ENCODE results near the gene KCNQ1.

Gene KCNQ1

GRCh38 chr11:2844116-2844842 lies 399.5 kb downstream of the KCNQ1 start:
- no peak for DNase-seq (ENCODE audit: low read depth)

- no peak for DNase-seq (ENCODE audit: low read depth)
Measured at GRCh38 chr11:2844996-2845395, 400.2 kb downstream of the KCNQ1 start.

- DNase-seq (ENCODE audit: low read depth), result no peak
Measured at GRCh38 chr11:2846056-2846455, 401.2 kb downstream of the KCNQ1 start.

- no peak for DNase-seq (ENCODE audit: low read depth)
Measured at GRCh38 chr11:2846470-2846869, 401.7 kb downstream of the KCNQ1 start.

- no peak for DNase-seq (ENCODE audit: low read depth)
Measured at GRCh38 chr11:2847561-2847960, 402.8 kb downstream of the KCNQ1 start.

- DNase-seq (ENCODE audit: low read depth), result no peak
Measured at GRCh38 chr11:2848497-2848896, 403.7 kb downstream of the KCNQ1 start.

GRCh38 chr11:2849994-2850770 lies 405.4 kb downstream of the KCNQ1 start:
- no peak for DNase-seq (ENCODE audit: low read depth)

GRCh38 chr11:2853401-2853800 lies 408.6 kb downstream of the KCNQ1 start:
- DNase-seq (ENCODE audit: low read depth), result no peak

- DNase-seq (ENCODE audit: low read depth), result no peak
Measured at GRCh38 chr11:2853997-2854560, 409.3 kb downstream of the KCNQ1 start.

GRCh38 chr11:2855162-2855561 lies 410.4 kb downstream of the KCNQ1 start:
- DNase-seq (ENCODE audit: low read depth), result no peak

- no peak for DNase-seq (ENCODE audit: low read depth)
Measured at GRCh38 chr11:2857276-2857675, 412.5 kb downstream of the KCNQ1 start.

GRCh38 chr11:2857918-2858317 lies 413.1 kb downstream of the KCNQ1 start:
- DNase-seq (ENCODE audit: low read depth), result no peak

GRCh38 chr11:2858995-2859698 lies 414.3 kb downstream of the KCNQ1 start:
- no peak for DNase-seq (ENCODE audit: low read depth)

- no peak for DNase-seq (ENCODE audit: low read depth)
Measured at GRCh38 chr11:2859699-2860037, 414.9 kb downstream of the KCNQ1 start.

GRCh38 chr11:2860636-2861035 lies 415.8 kb downstream of the KCNQ1 start:
- no peak for DNase-seq (ENCODE audit: low read depth)

GRCh38 chr11:2862395-2863275 lies 417.8 kb downstream of the KCNQ1 start:
- no peak for DNase-seq (ENCODE audit: low read depth)

- no peak for DNase-seq (ENCODE audit: low read depth)
Measured at GRCh38 chr11:2863276-2863618, 418.4 kb downstream of the KCNQ1 start.

GRCh38 chr11:2864901-2865300 lies 420.1 kb downstream of the KCNQ1 start:
- no peak for DNase-seq (ENCODE audit: low read depth)

- no peak for DNase-seq (ENCODE audit: low read depth)
Measured at GRCh38 chr11:2865922-2866577, 421.2 kb downstream of the KCNQ1 start.

GRCh38 chr11:2867142-2867541 lies 422.3 kb downstream of the KCNQ1 start:
- no peak for DNase-seq (ENCODE audit: low read depth)
